Esophagus muscularis mucosa (tissue), 4 donors: ENCODE measurements around the gene SLC27A2.

Experiments
- CTCF ChIP-seq, 3 experiments: fragments of 200-600 bp in 2 of 3; fragments of 450-650 bp in 1 of 3; sonication (generic) in 2 of 3; IDR thresholded peaks; one replicate each; pipeline ENCODE4 v1.5.1; 2017 to 2019; ENCODE audit warnings: antibody characterized with exemption in 3 of 3, mild to moderate bottlenecking in 2 of 3, moderate library complexity in 1 of 3
- EP300 ChIP-seq: sonication (generic); formaldehyde crosslinking; IDR thresholded peaks from one replicate; pipeline ENCODE4 v1.6.1; 2017; ENCODE audit warnings: antibody characterized with exemption
- POLR2A ChIP-seq: fragments of 450-650 bp; IDR thresholded peaks from one replicate; pipeline ENCODE4 v1.6.1; 2017; ENCODE audit warnings: antibody characterized with exemption, moderate library complexity, mild to moderate bottlenecking, low read depth
- POLR2AphosphoS5 ChIP-seq, 2 donors: sonication (generic); formaldehyde crosslinking; IDR thresholded peaks; one replicate each; pipeline ENCODE4 v1.6.1; 2017; ENCODE audit warnings: antibody characterized with exemption in 2 of 2

- TF ChIP-seq CTCF (IDR thresholded peaks at IDR 0.05) (no peak), POLR2A (no peak), POLR2AphosphoS5 (IDR thresholded peaks at IDR 0.05) (no peak), EP300 (no peak)
These were observed 1.9 kb upstream of the SLC27A2 start for GRCh38 chr15:50180091-50180490.
